ENCODE results near the gene RNF146. TPM values are rescaled to one million over a fixed set of nuclear protein-coding genes. Genes with fewer than 3 reads are reported as not detected.

Gene RNF146
- polyA plus RNA-seq, 4 donors: 15.1 to 42.1 (median 23.5) TPM

GRCh38 chr6:127272576-127272975, 5.9 kb downstream of the RNF146 start:
- H3K4me1 ChIP-seq (ENCODE audit: control insufficient read depth in 3 of 3, insufficient read depth in 2 of 3, low read depth in 1 of 3, low read length in 2 of 3): peaks cover 0 to 5% (median 0%) of the 10 kb centered on the region in 3 donors
- H3K4me3 ChIP-seq (ENCODE audit: low read depth in 1 of 3, low read length in 3 of 3): no peak overlapping the region
- H3K36me3 ChIP-seq (ENCODE audit: control insufficient read depth in 3 of 3, insufficient read depth in 2 of 3, low read depth in 1 of 3, low read length in 3 of 3): no peaks in the 10 kb centered on the region
- H3K9me3 ChIP-seq (ENCODE audit: control insufficient read depth in 2 of 2, insufficient read depth in 1 of 2, low read depth in 1 of 2, low read length in 1 of 2): no peaks in the 10 kb centered on the region
- FAIRE-seq (no peak), DNase-seq (no peak)
- no peak overlapping the region for H3K27ac ChIP-seq (ENCODE audit: low read depth in 1 of 3, low read length in 2 of 3)
- no peaks in the 10 kb centered on the region for H3K27me3 ChIP-seq (ENCODE audit: control insufficient read depth in 3 of 3, insufficient read depth in 3 of 3, low read length in 3 of 3)
- 87 to 99% (median 94%) methylated on average over 3 of the region's 3 CpGs for WGBS, 3 donors

GRCh38 chr6:127273499-127273898, 6.8 kb downstream of the RNF146 start:
- 87 to 99% (median 89%) methylated on average over 2 of the region's 2 CpGs for WGBS, 3 donors
- peak; percentile 68 for FAIRE-seq
- peaks cover 0 to 5% (median 0%) of the 10 kb centered on the region in 3 donors for H3K4me1 ChIP-seq (ENCODE audit: control insufficient read depth in 3 of 3, insufficient read depth in 2 of 3, low read depth in 1 of 3, low read length in 2 of 3)
- H3K27ac ChIP-seq (ENCODE audit: low read depth in 1 of 3, low read length in 2 of 3): no peak overlapping the region
- no peaks in the 10 kb centered on the region for H3K27me3 ChIP-seq (ENCODE audit: control insufficient read depth in 3 of 3, insufficient read depth in 3 of 3, low read length in 3 of 3)
- no peaks in the 10 kb centered on the region for H3K9me3 ChIP-seq (ENCODE audit: control insufficient read depth in 2 of 2, insufficient read depth in 1 of 2, low read depth in 1 of 2, low read length in 1 of 2)
- DNase-seq: no peak
- no peak overlapping the region for H3K4me3 ChIP-seq (ENCODE audit: low read depth in 1 of 3, low read length in 3 of 3)
- no peaks in the 10 kb centered on the region for H3K36me3 ChIP-seq (ENCODE audit: control insufficient read depth in 3 of 3, insufficient read depth in 2 of 3, low read depth in 1 of 3, low read length in 3 of 3)

GRCh38 chr6:127276331-127276730, 9.7 kb downstream of the RNF146 start:
- H3K4me1 ChIP-seq (ENCODE audit: control insufficient read depth in 3 of 3, insufficient read depth in 2 of 3, low read depth in 1 of 3, low read length in 2 of 3): no peaks in the 10 kb centered on the region
- FAIRE-seq: no peak
- DNase-seq: no peak

GRCh38 chr6:127277878-127278843, 11.5 kb downstream of the RNF146 start:
- H3K27ac ChIP-seq (ENCODE audit: low read depth in 1 of 3, low read length in 2 of 3): no peak overlapping the region
- WGBS, 3 donors: 93 to 96% (median 94%) methylated on average over 3 of the region's 3 CpGs
- FAIRE-seq (no peak), DNase-seq (no peak)
- H3K4me1 ChIP-seq (ENCODE audit: control insufficient read depth in 3 of 3, insufficient read depth in 2 of 3, low read depth in 1 of 3, low read length in 2 of 3): no peaks in the 10 kb centered on the region
- no peaks in the 10 kb centered on the region for H3K27me3 ChIP-seq (ENCODE audit: control insufficient read depth in 3 of 3, insufficient read depth in 3 of 3, low read length in 3 of 3)
- H3K36me3 ChIP-seq (ENCODE audit: control insufficient read depth in 3 of 3, insufficient read depth in 2 of 3, low read depth in 1 of 3, low read length in 3 of 3): peaks cover 0 to 5% (median 3%) of the 10 kb centered on the region in 3 donors
- H3K4me3 ChIP-seq (ENCODE audit: low read depth in 1 of 3, low read length in 3 of 3): no peak overlapping the region
- H3K9me3 ChIP-seq (ENCODE audit: control insufficient read depth in 2 of 2, insufficient read depth in 1 of 2, low read depth in 1 of 2, low read length in 1 of 2): no peaks in the 10 kb centered on the region

More at GRCh38 chr6:127276331-127276730, 9.7 kb downstream of the RNF146 start:
- Histone ChIP-seq H3K9me3 (ENCODE audit: control insufficient read depth in 2 of 2, insufficient read depth in 1 of 2, low read depth in 1 of 2, low read length in 1 of 2) (no peaks in the 10 kb centered on the region), H3K27me3 (ENCODE audit: control insufficient read depth in 3 of 3, insufficient read depth in 3 of 3, low read length in 3 of 3) (no peaks in the 10 kb centered on the region), H3K27ac (ENCODE audit: low read depth in 1 of 3, low read length in 2 of 3) (no peak overlapping the region), H3K4me3 (ENCODE audit: low read depth in 1 of 3, low read length in 3 of 3) (no peak overlapping the region), H3K36me3 (ENCODE audit: control insufficient read depth in 3 of 3, insufficient read depth in 2 of 3, low read depth in 1 of 3, low read length in 3 of 3) (no peaks in the 10 kb centered on the region)
- 95 to 100% (median 97%) methylated on average over 1 of the region's 1 CpG for WGBS, 3 donors

- 44 to 59% (median 50%) methylated on average over 1 of the region's 1 CpG for WGBS, 3 donors
- H3K4me3 ChIP-seq (ENCODE audit: low read depth in 1 of 3, low read length in 3 of 3): no peak overlapping the region
- H3K27ac ChIP-seq (ENCODE audit: low read depth in 1 of 3, low read length in 2 of 3): no peak overlapping the region
- no peaks in the 10 kb centered on the region for H3K4me1 ChIP-seq (ENCODE audit: control insufficient read depth in 3 of 3, insufficient read depth in 2 of 3, low read depth in 1 of 3, low read length in 2 of 3)
- no peaks in the 10 kb centered on the region for H3K9me3 ChIP-seq (ENCODE audit: control insufficient read depth in 2 of 2, insufficient read depth in 1 of 2, low read depth in 1 of 2, low read length in 1 of 2)
- peaks cover 0 to 5% (median 3%) of the 10 kb centered on the region in 3 donors for H3K36me3 ChIP-seq (ENCODE audit: control insufficient read depth in 3 of 3, insufficient read depth in 2 of 3, low read depth in 1 of 3, low read length in 3 of 3)
- DNase-seq (no peak), FAIRE-seq (no peak)
- no peaks in the 10 kb centered on the region for H3K27me3 ChIP-seq (ENCODE audit: control insufficient read depth in 3 of 3, insufficient read depth in 3 of 3, low read length in 3 of 3)
Measured at GRCh38 chr6:127279815-127280214, 13.2 kb downstream of the RNF146 start.

GRCh38 chr6:127282184-127282583, 15.5 kb downstream of the RNF146 start:
- Histone ChIP-seq H3K27me3 (ENCODE audit: control insufficient read depth in 3 of 3, insufficient read depth in 3 of 3, low read length in 3 of 3) (no peaks in the 10 kb centered on the region), H3K27ac (ENCODE audit: low read depth in 1 of 3, low read length in 2 of 3) (no peak overlapping the region), H3K36me3 (ENCODE audit: control insufficient read depth in 3 of 3, insufficient read depth in 2 of 3, low read depth in 1 of 3, low read length in 3 of 3) (peaks cover 5 to 11% (median 9%) of the 10 kb centered on the region in 3 donors), H3K4me3 (ENCODE audit: low read depth in 1 of 3, low read length in 3 of 3) (no peak overlapping the region), H3K4me1 (ENCODE audit: control insufficient read depth in 3 of 3, insufficient read depth in 2 of 3, low read depth in 1 of 3, low read length in 2 of 3) (no peaks in the 10 kb centered on the region), H3K9me3 (ENCODE audit: control insufficient read depth in 2 of 2, insufficient read depth in 1 of 2, low read depth in 1 of 2, low read length in 1 of 2) (no peaks in the 10 kb centered on the region)
- 96 to 100% (median 97%) methylated on average over 1 of the region's 1 CpG for WGBS, 3 donors
- FAIRE-seq (no peak), DNase-seq (no peak)

GRCh38 chr6:127288705-127289104, 22.0 kb downstream of the RNF146 start:
- H3K4me1 ChIP-seq (ENCODE audit: control insufficient read depth in 3 of 3, insufficient read depth in 2 of 3, low read depth in 1 of 3, low read length in 2 of 3): no peaks in the 10 kb centered on the region
- H3K9me3 ChIP-seq (ENCODE audit: control insufficient read depth in 2 of 2, insufficient read depth in 1 of 2, low read depth in 1 of 2, low read length in 1 of 2): no peaks in the 10 kb centered on the region
- DNase-seq: no peak
- no peaks in the 10 kb centered on the region for H3K27me3 ChIP-seq (ENCODE audit: control insufficient read depth in 3 of 3, insufficient read depth in 3 of 3, low read length in 3 of 3)
- no peak overlapping the region for H3K27ac ChIP-seq (ENCODE audit: low read depth in 1 of 3, low read length in 2 of 3)
- no peak for FAIRE-seq
- peaks cover 6 to 9% (median 8%) of the 10 kb centered on the region in 3 donors for H3K36me3 ChIP-seq (ENCODE audit: control insufficient read depth in 3 of 3, insufficient read depth in 2 of 3, low read depth in 1 of 3, low read length in 3 of 3)
- H3K4me3 ChIP-seq (ENCODE audit: low read depth in 1 of 3, low read length in 3 of 3): no peak overlapping the region

GRCh38 chr6:127289934-127290333, 23.3 kb downstream of the RNF146 start:
- Histone ChIP-seq H3K4me1 (ENCODE audit: control insufficient read depth in 3 of 3, insufficient read depth in 2 of 3, low read depth in 1 of 3, low read length in 2 of 3) (no peaks in the 10 kb centered on the region), H3K36me3 (ENCODE audit: control insufficient read depth in 3 of 3, insufficient read depth in 2 of 3, low read depth in 1 of 3, low read length in 3 of 3) (peaks cover 6 to 10% (median 9%) of the 10 kb centered on the region in 3 donors), H3K27ac (ENCODE audit: low read depth in 1 of 3, low read length in 2 of 3) (no peak overlapping the region), H3K9me3 (ENCODE audit: control insufficient read depth in 2 of 2, insufficient read depth in 1 of 2, low read depth in 1 of 2, low read length in 1 of 2) (no peaks in the 10 kb centered on the region), H3K27me3 (ENCODE audit: control insufficient read depth in 3 of 3, insufficient read depth in 3 of 3, low read length in 3 of 3) (no peaks in the 10 kb centered on the region), H3K4me3 (ENCODE audit: low read depth in 1 of 3, low read length in 3 of 3) (no peak overlapping the region)
- 75 to 90% (median 86%) methylated on average over 5 of the region's 5 CpGs for WGBS, 3 donors
- no peak for FAIRE-seq
- no peak for DNase-seq
